ENCODE data around the gene MCF2L2. TPM values are rescaled to one million over a fixed set of nuclear protein-coding genes. Genes with fewer than 3 reads are reported as not detected.

The MCF2L2 gene
- polyA plus RNA-seq, 1 donor: 2.4 TPM

DNA sequence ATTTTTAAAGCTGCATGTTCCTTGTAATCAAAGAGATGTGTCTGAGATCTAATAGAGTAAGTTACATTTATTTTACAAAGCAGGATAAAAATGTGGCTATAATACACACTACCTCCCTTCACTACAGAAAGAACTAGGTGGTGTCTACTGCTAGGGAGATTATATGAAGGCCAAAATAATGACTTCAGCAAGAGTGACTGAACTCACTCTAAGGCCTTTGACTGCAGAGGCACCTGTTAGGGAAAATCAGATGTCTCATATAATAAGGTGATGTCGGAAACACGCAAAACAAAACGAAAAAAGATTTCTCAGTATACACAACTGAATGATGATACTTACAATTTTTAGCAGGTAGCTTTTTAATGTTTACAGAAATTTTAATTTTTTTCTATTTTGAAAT, 156.3 kb downstream of the MCF2L2 start:
- Histone ChIP-seq H3K27me3 (ENCODE audit: control insufficient read depth, insufficient read depth, low read length) (no peaks in the 10 kb centered on the region), H3K36me3 (ENCODE audit: control insufficient read depth, insufficient read depth, low read length) (peaks cover 17% of the 10 kb centered on the region), H3K4me1 (ENCODE audit: control insufficient read depth, insufficient read depth, low read length) (peaks cover 15% of the 10 kb centered on the region), H3K27ac (ENCODE audit: low read length) (no peak overlapping the region), H3K9me3 (ENCODE audit: control insufficient read depth, low read depth, low read length) (no peaks in the 10 kb centered on the region), H3K4me3 (ENCODE audit: low read length) (no peak overlapping the region)
- no peak for DNase-seq
- WGBS (ENCODE audit: insufficient coverage, low lambda C conversion rate): 90% methylated on average over 3 of the region's 3 CpGs

GRCh38 chr3:183270344-183270743, 158.1 kb downstream of the MCF2L2 start:
- H3K36me3 ChIP-seq (ENCODE audit: control insufficient read depth, insufficient read depth, low read length): peaks cover 18% of the 10 kb centered on the region
- no peaks in the 10 kb centered on the region for H3K27me3 ChIP-seq (ENCODE audit: control insufficient read depth, insufficient read depth, low read length)
- no peak overlapping the region for H3K4me3 ChIP-seq (ENCODE audit: low read length)
- H3K4me1 ChIP-seq (ENCODE audit: control insufficient read depth, insufficient read depth, low read length): peaks cover 31% of the 10 kb centered on the region
- H3K9me3 ChIP-seq (ENCODE audit: control insufficient read depth, low read depth, low read length): no peaks in the 10 kb centered on the region
- 80% methylated on average over 1 of the region's 7 CpGs for WGBS (ENCODE audit: insufficient coverage, low lambda C conversion rate)
- no peak for DNase-seq
- no peak overlapping the region for H3K27ac ChIP-seq (ENCODE audit: low read length)

DNA sequence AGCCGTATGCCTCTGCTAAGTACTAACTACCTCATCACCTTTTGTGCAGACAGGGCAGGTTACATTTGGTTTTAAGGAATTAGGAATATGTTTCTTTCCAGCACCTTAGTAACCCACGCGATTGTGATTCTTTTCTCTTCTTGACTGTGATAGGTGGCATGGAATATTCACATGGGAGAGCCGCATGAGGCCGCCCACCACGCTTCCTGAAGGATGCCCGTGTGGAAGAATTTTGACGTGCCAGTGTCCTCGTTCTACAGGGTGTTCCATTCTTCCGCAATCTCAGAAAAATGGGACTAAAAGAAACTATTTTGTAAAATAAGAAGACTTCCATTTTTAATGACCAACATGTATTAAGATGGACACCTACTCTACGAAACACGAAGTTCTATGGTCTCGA, 159.1 kb downstream of the MCF2L2 start:
- peak overlapping the region; percentile 93 for H3K27ac ChIP-seq (ENCODE audit: low read length)

GRCh38 chr3:183268366-183268765, 160.1 kb downstream of the MCF2L2 start:
- Histone ChIP-seq H3K4me3 (ENCODE audit: low read length) (no peak overlapping the region), H3K27ac (ENCODE audit: low read length) (peak overlapping the region; percentile 93), H3K9me3 (ENCODE audit: control insufficient read depth, low read depth, low read length) (no peaks in the 10 kb centered on the region), H3K4me1 (ENCODE audit: control insufficient read depth, insufficient read depth, low read length) (peaks cover 51% of the 10 kb centered on the region), H3K27me3 (ENCODE audit: control insufficient read depth, insufficient read depth, low read length) (no peaks in the 10 kb centered on the region), H3K36me3 (ENCODE audit: control insufficient read depth, insufficient read depth, low read length) (peaks cover 20% of the 10 kb centered on the region)
- peak in 1 of 2 donors; percentile 49 for DNase-seq
- WGBS (ENCODE audit: insufficient coverage, low lambda C conversion rate): 67% methylated on average over 3 of the region's 5 CpGs

More for the DNA sequence above, 159.1 kb downstream of the MCF2L2 start:
- no CpG with 5 or more reads among the region's 13 CpGs for WGBS (ENCODE audit: insufficient coverage, low lambda C conversion rate)
- H3K9me3 ChIP-seq (ENCODE audit: control insufficient read depth, low read depth, low read length): no peaks in the 10 kb centered on the region
- H3K4me1 ChIP-seq (ENCODE audit: control insufficient read depth, insufficient read depth, low read length): peaks cover 41% of the 10 kb centered on the region
- H3K4me3 ChIP-seq (ENCODE audit: low read length): no peak overlapping the region
- DNase-seq: no peak
- H3K27me3 ChIP-seq (ENCODE audit: control insufficient read depth, insufficient read depth, low read length): no peaks in the 10 kb centered on the region
- H3K36me3 ChIP-seq (ENCODE audit: control insufficient read depth, insufficient read depth, low read length): peaks cover 20% of the 10 kb centered on the region

DNA sequence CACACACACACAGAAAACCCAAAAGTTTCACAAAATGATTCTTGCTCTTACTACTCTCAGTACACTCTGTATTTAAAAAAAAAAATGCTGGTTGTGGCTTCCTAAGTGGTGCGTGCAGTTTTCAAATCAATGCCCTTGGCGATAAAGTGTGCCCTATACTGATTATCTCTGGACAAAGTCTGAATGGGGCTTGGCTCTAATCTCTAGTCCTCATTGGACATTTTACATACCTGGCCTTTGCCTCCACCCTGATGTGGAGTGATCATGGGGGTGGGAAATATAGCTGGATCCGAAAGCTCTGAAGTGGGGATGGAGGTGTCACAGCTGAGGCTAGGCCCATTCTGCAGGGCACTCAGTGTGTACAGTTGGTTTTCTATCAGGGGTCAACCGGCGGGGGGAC, 161.3 kb downstream of the MCF2L2 start:
- peak overlapping the region; percentile 93 for H3K27ac ChIP-seq (ENCODE audit: low read length)

DNA sequence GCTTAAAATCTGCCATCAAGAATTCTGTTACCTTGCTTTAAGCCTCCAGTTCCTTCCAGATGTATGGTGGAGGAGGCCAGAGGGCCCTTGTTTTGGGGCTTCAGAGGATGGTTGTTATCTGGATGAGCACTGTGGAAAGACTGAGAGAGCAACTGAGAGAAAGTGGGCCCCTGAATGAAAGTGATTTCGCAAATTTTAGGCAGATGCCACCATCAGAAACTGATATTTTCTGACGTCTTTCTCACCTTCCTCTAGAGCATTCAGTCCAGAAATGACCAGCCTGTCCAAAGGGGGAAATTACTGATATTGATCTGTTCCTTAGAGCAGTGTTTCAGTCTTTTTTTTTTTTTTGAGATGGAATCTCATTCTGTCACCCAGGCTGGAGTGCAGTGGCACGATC, 162.0 kb downstream of the MCF2L2 start:
- peaks cover 67% of the 10 kb centered on the region for H3K4me1 ChIP-seq (ENCODE audit: control insufficient read depth, insufficient read depth, low read length)
- no peak for DNase-seq
- no peak overlapping the region for H3K4me3 ChIP-seq (ENCODE audit: low read length)
- WGBS (ENCODE audit: insufficient coverage, low lambda C conversion rate): no CpG with 5 or more reads among the region's 3 CpGs
- H3K9me3 ChIP-seq (ENCODE audit: control insufficient read depth, low read depth, low read length): no peaks in the 10 kb centered on the region
- H3K27ac ChIP-seq (ENCODE audit: low read length): peak overlapping the region; percentile 93
- H3K36me3 ChIP-seq (ENCODE audit: control insufficient read depth, insufficient read depth, low read length): peaks cover 20% of the 10 kb centered on the region
- H3K27me3 ChIP-seq (ENCODE audit: control insufficient read depth, insufficient read depth, low read length): no peaks in the 10 kb centered on the region

More for the DNA sequence above, 161.3 kb downstream of the MCF2L2 start:
- peaks cover 63% of the 10 kb centered on the region for H3K4me1 ChIP-seq (ENCODE audit: control insufficient read depth, insufficient read depth, low read length)
- H3K27me3 ChIP-seq (ENCODE audit: control insufficient read depth, insufficient read depth, low read length): no peaks in the 10 kb centered on the region
- H3K9me3 ChIP-seq (ENCODE audit: control insufficient read depth, low read depth, low read length): no peaks in the 10 kb centered on the region
- peak; percentile 81 to 93 for DNase-seq
- H3K4me3 ChIP-seq (ENCODE audit: low read length): no peak overlapping the region
- H3K36me3 ChIP-seq (ENCODE audit: control insufficient read depth, insufficient read depth, low read length): peaks cover 20% of the 10 kb centered on the region
- no CpG with 5 or more reads among the region's 5 CpGs for WGBS (ENCODE audit: insufficient coverage, low lambda C conversion rate)

GRCh38 chr3:183265834-183266417, 162.5 kb downstream of the MCF2L2 start:
- 20% methylated on average over 1 of the region's 5 CpGs for WGBS (ENCODE audit: insufficient coverage, low lambda C conversion rate)

GRCh38 chr3:183265157-183265642, 163.2 kb downstream of the MCF2L2 start:
- no peak overlapping the region for H3K4me3 ChIP-seq (ENCODE audit: low read length)
- H3K27ac ChIP-seq (ENCODE audit: low read length): peak overlapping the region; percentile 93
- H3K4me1 ChIP-seq (ENCODE audit: control insufficient read depth, insufficient read depth, low read length): peaks cover 79% of the 10 kb centered on the region
- H3K9me3 ChIP-seq (ENCODE audit: control insufficient read depth, low read depth, low read length): no peaks in the 10 kb centered on the region
- peaks cover 15% of the 10 kb centered on the region for H3K36me3 ChIP-seq (ENCODE audit: control insufficient read depth, insufficient read depth, low read length)
- no peaks in the 10 kb centered on the region for H3K27me3 ChIP-seq (ENCODE audit: control insufficient read depth, insufficient read depth, low read length)
- no CpG with 5 or more reads among the region's 15 CpGs for WGBS (ENCODE audit: insufficient coverage, low lambda C conversion rate)
- peak in 1 of 2 donors; percentile 68 for DNase-seq

More at GRCh38 chr3:183265834-183266417, 162.5 kb downstream of the MCF2L2 start:
- Histone ChIP-seq H3K27ac (ENCODE audit: low read length) (peak overlapping the region; percentile 93), H3K4me1 (ENCODE audit: control insufficient read depth, insufficient read depth, low read length) (peaks cover 72% of the 10 kb centered on the region), H3K27me3 (ENCODE audit: control insufficient read depth, insufficient read depth, low read length) (no peaks in the 10 kb centered on the region), H3K4me3 (ENCODE audit: low read length) (no peak overlapping the region), H3K36me3 (ENCODE audit: control insufficient read depth, insufficient read depth, low read length) (peaks cover 20% of the 10 kb centered on the region), H3K9me3 (ENCODE audit: control insufficient read depth, low read depth, low read length) (no peaks in the 10 kb centered on the region)
- peak; percentile 95 to 97 for DNase-seq

GRCh38 chr3:183264268-183264667, 164.2 kb downstream of the MCF2L2 start:
- 0% methylated on average over 1 of the region's 5 CpGs for WGBS (ENCODE audit: insufficient coverage, low lambda C conversion rate)
- DNase-seq: peak in 1 of 2 donors; percentile 20
- H3K36me3 ChIP-seq (ENCODE audit: control insufficient read depth, insufficient read depth, low read length): peaks cover 11% of the 10 kb centered on the region

DNA sequence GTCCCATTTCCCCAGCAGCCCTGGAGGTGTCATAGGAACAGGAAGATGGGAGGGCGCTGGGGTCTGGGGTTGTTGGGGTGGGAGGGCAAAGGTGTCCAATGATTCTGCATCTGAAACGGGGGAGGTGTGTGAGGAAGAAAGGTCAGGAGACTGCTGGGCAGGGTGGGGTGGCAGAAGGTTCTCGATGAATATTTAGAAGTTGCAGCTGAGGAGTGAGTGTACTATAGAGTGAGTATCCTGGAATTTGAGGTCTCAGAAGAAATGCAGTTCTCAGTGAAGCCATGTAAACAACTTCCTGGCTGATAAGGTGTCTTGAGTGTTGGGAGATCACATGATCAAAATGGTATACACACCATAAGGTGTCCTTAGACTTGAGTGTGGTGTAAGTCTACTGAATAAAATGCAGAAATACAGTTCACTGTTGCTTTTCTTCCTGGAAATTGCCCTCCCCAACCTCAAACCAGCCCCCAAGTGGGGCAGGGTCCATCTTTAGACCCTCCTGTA, 165.5 kb downstream of the MCF2L2 start:
- Histone ChIP-seq H3K27ac (ENCODE audit: low read length) (peak overlapping the region; percentile 93), H3K4me3 (ENCODE audit: low read length) (no peak overlapping the region), H3K9me3 (ENCODE audit: control insufficient read depth, low read depth, low read length) (no peaks in the 10 kb centered on the region), H3K4me1 (ENCODE audit: control insufficient read depth, insufficient read depth, low read length) (peaks cover 87% of the 10 kb centered on the region), H3K36me3 (ENCODE audit: control insufficient read depth, insufficient read depth, low read length) (peaks cover 15% of the 10 kb centered on the region), H3K27me3 (ENCODE audit: control insufficient read depth, insufficient read depth, low read length) (no peaks in the 10 kb centered on the region)
- DNase-seq: peak in 1 of 2 donors; percentile 54
- WGBS (ENCODE audit: insufficient coverage, low lambda C conversion rate): no CpG with 5 or more reads among the region's 3 CpGs

More at GRCh38 chr3:183264268-183264667, 164.2 kb downstream of the MCF2L2 start:
- peak overlapping the region; percentile 93 for H3K27ac ChIP-seq (ENCODE audit: low read length)
- peaks cover 88% of the 10 kb centered on the region for H3K4me1 ChIP-seq (ENCODE audit: control insufficient read depth, insufficient read depth, low read length)
- H3K4me3 ChIP-seq (ENCODE audit: low read length): no peak overlapping the region
- H3K9me3 ChIP-seq (ENCODE audit: control insufficient read depth, low read depth, low read length): no peaks in the 10 kb centered on the region
- no peaks in the 10 kb centered on the region for H3K27me3 ChIP-seq (ENCODE audit: control insufficient read depth, insufficient read depth, low read length)
